WTC11 (cell line): ENCODE results near the gene PARD3B. TPM values are rescaled to one million over a fixed set of nuclear protein-coding genes. Genes with fewer than 3 reads are reported as not detected.

Experiments used
- ATAC-seq: fragments of 200-7000 bp; cut with Tn5 transposase; 2 replicates; pipeline ENCODE4 v1.10.0; 2021; ENCODE audit warnings: mild to moderate bottlenecking, moderate library complexity
- CTCF ChIA-PET: fragments of 300-600 bp; sonication (Branson Sonifier 250); formaldehyde crosslinking; loops from one replicate; lab custom pipeline; 2021; ENCODE audit warnings: antibody characterized with exemption; lab: Charles Lee
- POLR2A ChIA-PET: fragments of 350-600 bp; sonication (Branson Sonifier 250); formaldehyde crosslinking; loops from one replicate; lab custom pipeline; 2021; ENCODE audit warnings: antibody characterized with exemption; lab: Charles Lee
- DNase-seq: peaks from one replicate; pipeline ENCODE4 v3.0.0; 2021; ENCODE audit warnings: low spot score
- H3K27ac Mint-ChIP-seq: 2 replicates; pipeline ENCODE4 v1.8.0; 2021; ENCODE audit warnings: mixed read lengths
- H3K27me3 Mint-ChIP-seq: 2 replicates; pipeline ENCODE4 v1.8.0; 2021; ENCODE audit warnings: low read depth, mild to moderate bottlenecking, moderate library complexity, mixed read lengths
- H3K36me3 Mint-ChIP-seq: 2 replicates; pipeline ENCODE4 v1.8.0; 2021; ENCODE audit warnings: mixed read lengths
- H3K4me1 Mint-ChIP-seq: 2 replicates; pipeline ENCODE4 v1.8.0; 2022; ENCODE audit warnings: mixed read lengths
- H3K4me3 Mint-ChIP-seq: 2 replicates; pipeline ENCODE4 v1.8.0; 2021; ENCODE audit warnings: mild to moderate bottlenecking, moderate library complexity, mixed read lengths
- H3K9me3 Mint-ChIP-seq: 2 replicates; pipeline ENCODE4 v1.8.0; 2021; ENCODE audit warnings: mixed read lengths
- ARID4B ChIP-seq: sonication (generic); formaldehyde crosslinking; IDR thresholded peaks from 2 replicates; pipeline ENCODE4 v1.8.0; 2023; ENCODE audit warnings: missing genetic modification reagents, mild to moderate bottlenecking, borderline replicate concordance
- CREM ChIP-seq: sonication (generic); formaldehyde crosslinking; IDR thresholded peaks from 2 replicates; pipeline ENCODE4 v1.8.1; 2022; ENCODE audit warnings: mild to moderate bottlenecking, missing genetic modification reagents, moderate library complexity
- ESRRA ChIP-seq: sonication (generic); formaldehyde crosslinking; IDR thresholded peaks from 2 replicates; pipeline ENCODE4 v1.8.1; 2022; ENCODE audit warnings: mild to moderate bottlenecking, missing genetic modification reagents, borderline replicate concordance
- FOXK1 ChIP-seq: sonication (generic); formaldehyde crosslinking; IDR thresholded peaks from 2 replicates; pipeline ENCODE4 v1.8.0; 2022; ENCODE audit warnings: mild to moderate bottlenecking, moderate library complexity, missing genetic modification reagents
- FOXP1 ChIP-seq: sonication (generic); formaldehyde crosslinking; IDR thresholded peaks from 2 replicates; pipeline ENCODE4 v1.8.0; 2022; ENCODE audit warnings: missing genetic modification reagents, mild to moderate bottlenecking, moderate library complexity, borderline replicate concordance
- HMGXB4 ChIP-seq: sonication (generic); formaldehyde crosslinking; IDR thresholded peaks from 2 replicates; pipeline ENCODE4 v1.8.1; 2023; ENCODE audit warnings: mild to moderate bottlenecking, moderate library complexity, missing genetic modification reagents
- PRRX2 ChIP-seq: fragments of 250-450 bp; sonication (Bioruptor Pico); IDR thresholded peaks from 2 replicates; pipeline ENCODE4 v1.8.0; 2021; ENCODE audit warnings: mild to moderate bottlenecking
- SMAD4 ChIP-seq: sonication (generic); formaldehyde crosslinking; IDR thresholded peaks from 2 replicates; pipeline ENCODE4 v1.8.0; 2022; ENCODE audit warnings: mild to moderate bottlenecking, missing genetic modification reagents
- SOX15 ChIP-seq: fragments of 250-450 bp; sonication (Bioruptor Pico); IDR thresholded peaks from 2 replicates; pipeline ENCODE4 v1.9.0; 2021; ENCODE audit warnings: mild to moderate bottlenecking
- ZNF219 ChIP-seq: sonication (generic); formaldehyde crosslinking; IDR thresholded peaks from 2 replicates; pipeline ENCODE4 v1.8.0; 2023; ENCODE audit warnings: missing genetic modification reagents, mild to moderate bottlenecking, borderline replicate concordance
- ZNF263 ChIP-seq: sonication (generic); formaldehyde crosslinking; IDR thresholded peaks from 2 replicates; pipeline ENCODE4 v1.8.1; 2022; ENCODE audit warnings: low read depth, mild to moderate bottlenecking, moderate library complexity, missing genetic modification reagents
- total RNA-seq: library from RNA; stranded (reverse); gene quantifications from 3 replicates; pipeline ENCODE4 v1.2.3, GENCODE V29; 2021
- TF ChIP-seq, protein P1 (sequence below): fragments of 250-450 bp; sonication (Bioruptor Pico); IDR thresholded peaks from 2 replicates; pipeline ENCODE4 v1.9.0; 2021; ENCODE audit warnings: mild to moderate bottlenecking
- TF ChIP-seq, protein P2 (sequence below): sonication (generic); formaldehyde crosslinking; conservative IDR thresholded peaks from 2 replicates; pipeline ENCODE4 v1.8.1; 2022; ENCODE audit warnings: mild to moderate bottlenecking, missing genetic modification reagents
- TF ChIP-seq, protein P3 (sequence below): fragments of 250-450 bp; sonication (Bioruptor Pico); IDR thresholded peaks from 2 replicates; pipeline ENCODE4 v1.9.0; 2021; ENCODE audit warnings: mild to moderate bottlenecking, borderline replicate concordance

PARD3B gene
- total RNA-seq, 1 experiment from 2014 or later = 5.6 TPM

GRCh38 chr2:205471776-205472175 lies 926.5 kb downstream of the PARD3B start:
- ChIA-PET POLR2A (no interaction called here), CTCF (interaction anchor here (0.6 kb wide), 2 partner anchors 204 to 250 kb away, joined by 3 read pairs; no protein-coding TSS in a partner anchor)
- Mint-ChIP-seq H3K36me3 (no peaks in the 10 kb centered on the region; the same call in none of the 2 replicates), H3K27me3 (peaks cover 20% of the 10 kb centered on the region), H3K9me3 (peaks cover 14% of the 10 kb centered on the region), H3K27ac (peak overlapping the region; percentile 81), H3K4me3 (no peak overlapping the region), H3K4me1 (peaks cover 37% of the 10 kb centered on the region)
- TF ChIP-seq PRRX2 (CRISPR knock-in tag) (no peak), ARID4B (CRISPR knock-in tag) (no peak), FOXP1 (CRISPR knock-in tag) (no peak), FOXK1 (CRISPR knock-in tag) (no peak)
- TF ChIP-seq, protein P1, sequence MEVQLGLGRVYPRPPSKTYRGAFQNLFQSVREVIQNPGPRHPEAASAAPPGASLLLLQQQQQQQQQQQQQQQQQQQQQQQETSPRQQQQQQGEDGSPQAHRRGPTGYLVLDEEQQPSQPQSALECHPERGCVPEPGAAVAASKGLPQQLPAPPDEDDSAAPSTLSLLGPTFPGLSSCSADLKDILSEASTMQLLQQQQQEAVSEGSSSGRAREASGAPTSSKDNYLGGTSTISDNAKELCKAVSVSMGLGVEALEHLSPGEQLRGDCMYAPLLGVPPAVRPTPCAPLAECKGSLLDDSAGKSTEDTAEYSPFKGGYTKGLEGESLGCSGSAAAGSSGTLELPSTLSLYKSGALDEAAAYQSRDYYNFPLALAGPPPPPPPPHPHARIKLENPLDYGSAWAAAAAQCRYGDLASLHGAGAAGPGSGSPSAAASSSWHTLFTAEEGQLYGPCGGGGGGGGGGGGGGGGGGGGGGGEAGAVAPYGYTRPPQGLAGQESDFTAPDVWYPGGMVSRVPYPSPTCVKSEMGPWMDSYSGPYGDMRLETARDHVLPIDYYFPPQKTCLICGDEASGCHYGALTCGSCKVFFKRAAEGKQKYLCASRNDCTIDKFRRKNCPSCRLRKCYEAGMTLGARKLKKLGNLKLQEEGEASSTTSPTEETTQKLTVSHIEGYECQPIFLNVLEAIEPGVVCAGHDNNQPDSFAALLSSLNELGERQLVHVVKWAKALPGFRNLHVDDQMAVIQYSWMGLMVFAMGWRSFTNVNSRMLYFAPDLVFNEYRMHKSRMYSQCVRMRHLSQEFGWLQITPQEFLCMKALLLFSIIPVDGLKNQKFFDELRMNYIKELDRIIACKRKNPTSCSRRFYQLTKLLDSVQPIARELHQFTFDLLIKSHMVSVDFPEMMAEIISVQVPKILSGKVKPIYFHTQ (CRISPR knock-in tag) = no peak
- no peak for DNase-seq
- ATAC-seq = peak; percentile 75

DNA sequence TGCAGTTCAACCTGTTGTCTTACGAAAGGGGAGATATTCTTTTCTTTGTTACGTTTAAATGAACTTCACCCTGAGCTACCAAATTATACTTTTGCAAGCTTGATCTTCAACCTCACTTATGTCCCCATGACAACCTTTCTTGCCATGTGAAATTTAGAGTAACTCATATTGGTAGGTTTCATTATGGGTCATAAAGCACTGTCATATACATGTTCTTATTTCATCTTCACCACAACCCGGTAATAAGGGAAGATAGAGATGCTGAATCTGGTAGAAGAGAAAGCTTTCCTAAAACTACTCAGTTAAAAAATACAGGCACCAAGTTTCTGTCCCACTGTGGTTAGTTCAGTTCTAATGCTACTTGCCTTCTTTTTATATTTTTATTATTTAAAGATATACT lies 928.5 kb downstream of the PARD3B start:
- Mint-ChIP-seq H3K27ac (no peak overlapping the region), H3K4me3 (no peak overlapping the region), H3K27me3 (peaks cover 10% of the 10 kb centered on the region), H3K4me1 (peaks cover 36% of the 10 kb centered on the region), H3K36me3 (no peaks in the 10 kb centered on the region; the same call in 1 of the 2 replicates), H3K9me3 (peaks cover 13% of the 10 kb centered on the region)
- TF ChIP-seq ZNF219 (no peak), SOX15 (CRISPR knock-in tag) (no peak), ZNF263 (CRISPR knock-in tag) (no peak), SMAD4 (CRISPR knock-in tag) (no peak), CREM (CRISPR knock-in tag) (no peak), ESRRA (no peak), FOXP1 (CRISPR knock-in tag) (no peak), HMGXB4 (no peak)
- TF ChIP-seq, protein P2, sequence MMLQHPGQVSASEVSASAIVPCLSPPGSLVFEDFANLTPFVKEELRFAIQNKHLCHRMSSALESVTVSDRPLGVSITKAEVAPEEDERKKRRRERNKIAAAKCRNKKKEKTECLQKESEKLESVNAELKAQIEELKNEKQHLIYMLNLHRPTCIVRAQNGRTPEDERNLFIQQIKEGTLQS (CRISPR knock-in tag) = no peak
- TF ChIP-seq, protein P3, sequence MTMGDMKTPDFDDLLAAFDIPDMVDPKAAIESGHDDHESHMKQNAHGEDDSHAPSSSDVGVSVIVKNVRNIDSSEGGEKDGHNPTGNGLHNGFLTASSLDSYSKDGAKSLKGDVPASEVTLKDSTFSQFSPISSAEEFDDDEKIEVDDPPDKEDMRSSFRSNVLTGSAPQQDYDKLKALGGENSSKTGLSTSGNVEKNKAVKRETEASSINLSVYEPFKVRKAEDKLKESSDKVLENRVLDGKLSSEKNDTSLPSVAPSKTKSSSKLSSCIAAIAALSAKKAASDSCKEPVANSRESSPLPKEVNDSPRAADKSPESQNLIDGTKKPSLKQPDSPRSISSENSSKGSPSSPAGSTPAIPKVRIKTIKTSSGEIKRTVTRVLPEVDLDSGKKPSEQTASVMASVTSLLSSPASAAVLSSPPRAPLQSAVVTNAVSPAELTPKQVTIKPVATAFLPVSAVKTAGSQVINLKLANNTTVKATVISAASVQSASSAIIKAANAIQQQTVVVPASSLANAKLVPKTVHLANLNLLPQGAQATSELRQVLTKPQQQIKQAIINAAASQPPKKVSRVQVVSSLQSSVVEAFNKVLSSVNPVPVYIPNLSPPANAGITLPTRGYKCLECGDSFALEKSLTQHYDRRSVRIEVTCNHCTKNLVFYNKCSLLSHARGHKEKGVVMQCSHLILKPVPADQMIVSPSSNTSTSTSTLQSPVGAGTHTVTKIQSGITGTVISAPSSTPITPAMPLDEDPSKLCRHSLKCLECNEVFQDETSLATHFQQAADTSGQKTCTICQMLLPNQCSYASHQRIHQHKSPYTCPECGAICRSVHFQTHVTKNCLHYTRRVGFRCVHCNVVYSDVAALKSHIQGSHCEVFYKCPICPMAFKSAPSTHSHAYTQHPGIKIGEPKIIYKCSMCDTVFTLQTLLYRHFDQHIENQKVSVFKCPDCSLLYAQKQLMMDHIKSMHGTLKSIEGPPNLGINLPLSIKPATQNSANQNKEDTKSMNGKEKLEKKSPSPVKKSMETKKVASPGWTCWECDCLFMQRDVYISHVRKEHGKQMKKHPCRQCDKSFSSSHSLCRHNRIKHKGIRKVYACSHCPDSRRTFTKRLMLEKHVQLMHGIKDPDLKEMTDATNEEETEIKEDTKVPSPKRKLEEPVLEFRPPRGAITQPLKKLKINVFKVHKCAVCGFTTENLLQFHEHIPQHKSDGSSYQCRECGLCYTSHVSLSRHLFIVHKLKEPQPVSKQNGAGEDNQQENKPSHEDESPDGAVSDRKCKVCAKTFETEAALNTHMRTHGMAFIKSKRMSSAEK = no peak
- CTCF ChIA-PET = no interaction called here
- POLR2A ChIA-PET = no interaction called here
- ATAC-seq (no peak), DNase-seq (no peak)
